KMS-11 (cell line): Measurements from ENCODE around the gene MAP4K4.

Experiments
- H2AFZ ChIP-seq: fragments of 200-600 bp; sonication (generic); 2 replicates; pipeline ENCODE4 v1.6.1; 2016; ENCODE audit warnings: antibody characterized with exemption, mixed run types, low read depth
- H3K27ac ChIP-seq: fragments of 200-600 bp; sonication (generic); 2 replicates; pipeline ENCODE4 v1.6.1; 2016; ENCODE audit warnings: mild to moderate bottlenecking, mixed run types
- H3K27me3 ChIP-seq: fragments of 200-600 bp; sonication (generic); 2 replicates; pipeline ENCODE4 v1.6.1; 2017; ENCODE audit warnings: mild to moderate bottlenecking, low read depth, mixed run types, moderate library complexity; ENCODE audit not compliant: insufficient read depth
- H3K36me3 ChIP-seq: fragments of 200-600 bp; sonication (generic); 2 replicates; pipeline ENCODE4 v1.6.1; 2017; ENCODE audit warnings: mild to moderate bottlenecking, mixed run types; ENCODE audit not compliant: insufficient read depth
- H3K4me1 ChIP-seq: fragments of 200-600 bp; sonication (generic); 2 replicates; pipeline ENCODE4 v1.6.1; 2016; ENCODE audit warnings: mild to moderate bottlenecking, low read depth, mixed run types; ENCODE audit not compliant: poor library complexity, severe bottlenecking
- H3K4me2 ChIP-seq: fragments of 200-600 bp; sonication (generic); 2 replicates; pipeline ENCODE4 v1.7.0; 2016; ENCODE audit warnings: mild to moderate bottlenecking, mixed run types
- H3K4me3 ChIP-seq: fragments of 200-600 bp; sonication (generic); IDR thresholded peaks from 2 replicates; pipeline ENCODE4 v1.6.1; 2017; ENCODE audit warnings: low read depth, low read length, mixed read lengths; ENCODE audit not compliant: insufficient read depth
- H3K79me2 ChIP-seq: fragments of 200-600 bp; sonication (generic); 2 replicates; pipeline ENCODE4 v1.6.1; 2016; ENCODE audit warnings: low read depth, mixed run types; ENCODE audit not compliant: insufficient read depth
- H3K9ac ChIP-seq: fragments of 200-600 bp; sonication (generic); 2 replicates; pipeline ENCODE4 v1.6.1; 2016; ENCODE audit warnings: mild to moderate bottlenecking, mixed run types
- H4K20me1 ChIP-seq: fragments of 200-600 bp; sonication (generic); 2 replicates; pipeline ENCODE4 v1.6.1; 2016; ENCODE audit warnings: mild to moderate bottlenecking, mixed run types; ENCODE audit not compliant: insufficient read depth
- TF ChIP-seq, protein P1 (sequence below): fragments of 200-600 bp; sonication (generic); conservative IDR thresholded peaks from 2 replicates; pipeline ENCODE4 v1.6.1; 2017; ENCODE audit warnings: low read depth, mild to moderate bottlenecking, antibody characterized with exemption, low read length, moderate library complexity, mixed read lengths

Gene MAP4K4

DNA sequence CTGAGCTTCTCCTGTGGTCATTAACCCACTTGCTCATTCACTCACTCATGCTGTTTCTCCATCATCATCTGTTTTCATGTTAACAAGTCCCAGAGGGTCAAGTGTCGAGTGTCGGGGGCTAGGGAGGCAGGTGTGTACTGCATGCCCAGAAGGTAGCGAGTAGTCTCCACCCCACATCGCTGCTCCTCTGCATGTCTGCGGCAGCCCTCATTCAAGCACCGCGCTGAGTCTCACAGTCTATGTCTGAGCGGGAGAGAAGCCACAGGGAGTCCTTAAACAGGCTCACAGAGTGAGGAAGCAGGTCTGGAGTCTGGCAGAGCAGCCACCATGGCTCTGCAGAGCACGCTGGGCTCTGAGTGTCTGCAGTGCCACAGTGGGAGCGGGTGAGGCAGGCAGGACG is 172.9 kb downstream of the MAP4K4 start:
- Histone ChIP-seq H3K27me3 (no peaks in the 10 kb centered on the region), H3K4me3 (no peak overlapping the region), H3K79me2 (no peaks in the 10 kb centered on the region), H3K9ac (no peak overlapping the region), H4K20me1 (no peaks in the 10 kb centered on the region), H2AFZ (no peak overlapping the region), H3K4me1 (no peaks in the 10 kb centered on the region), H3K4me2 (no peak overlapping the region), H3K36me3 (no peaks in the 10 kb centered on the region), H3K27ac (no peak overlapping the region)
- TF ChIP-seq, protein P1, sequence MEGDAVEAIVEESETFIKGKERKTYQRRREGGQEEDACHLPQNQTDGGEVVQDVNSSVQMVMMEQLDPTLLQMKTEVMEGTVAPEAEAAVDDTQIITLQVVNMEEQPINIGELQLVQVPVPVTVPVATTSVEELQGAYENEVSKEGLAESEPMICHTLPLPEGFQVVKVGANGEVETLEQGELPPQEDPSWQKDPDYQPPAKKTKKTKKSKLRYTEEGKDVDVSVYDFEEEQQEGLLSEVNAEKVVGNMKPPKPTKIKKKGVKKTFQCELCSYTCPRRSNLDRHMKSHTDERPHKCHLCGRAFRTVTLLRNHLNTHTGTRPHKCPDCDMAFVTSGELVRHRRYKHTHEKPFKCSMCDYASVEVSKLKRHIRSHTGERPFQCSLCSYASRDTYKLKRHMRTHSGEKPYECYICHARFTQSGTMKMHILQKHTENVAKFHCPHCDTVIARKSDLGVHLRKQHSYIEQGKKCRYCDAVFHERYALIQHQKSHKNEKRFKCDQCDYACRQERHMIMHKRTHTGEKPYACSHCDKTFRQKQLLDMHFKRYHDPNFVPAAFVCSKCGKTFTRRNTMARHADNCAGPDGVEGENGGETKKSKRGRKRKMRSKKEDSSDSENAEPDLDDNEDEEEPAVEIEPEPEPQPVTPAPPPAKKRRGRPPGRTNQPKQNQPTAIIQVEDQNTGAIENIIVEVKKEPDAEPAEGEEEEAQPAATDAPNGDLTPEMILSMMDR: no peak

DNA sequence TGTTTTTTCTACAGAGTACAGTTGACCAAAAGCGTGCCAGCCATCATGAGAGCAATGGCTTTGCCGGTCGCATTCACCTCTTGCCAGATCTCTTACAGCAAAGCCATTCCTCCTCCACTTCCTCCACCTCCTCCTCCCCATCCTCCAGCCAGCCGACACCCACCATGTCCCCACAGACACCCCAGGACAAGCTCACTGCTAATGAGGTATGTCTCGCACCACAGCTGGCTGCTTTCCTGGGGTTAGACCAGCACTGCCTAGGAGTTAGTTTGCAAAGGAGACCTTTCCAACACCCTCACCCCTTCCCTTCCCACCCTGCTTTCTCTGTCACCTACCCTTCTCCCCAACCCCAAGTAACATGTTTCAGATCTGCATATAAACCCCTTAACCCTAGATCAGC is 174.0 kb downstream of the MAP4K4 start:
- Histone ChIP-seq H3K36me3 (no peaks in the 10 kb centered on the region), H3K4me1 (no peaks in the 10 kb centered on the region), H3K4me3 (no peak overlapping the region), H3K27me3 (no peaks in the 10 kb centered on the region), H3K9ac (no peak overlapping the region), H3K4me2 (no peak overlapping the region), H4K20me1 (no peaks in the 10 kb centered on the region), H2AFZ (no peak overlapping the region), H3K79me2 (no peaks in the 10 kb centered on the region), H3K27ac (no peak overlapping the region)
- TF ChIP-seq, protein P1: no peak

DNA sequence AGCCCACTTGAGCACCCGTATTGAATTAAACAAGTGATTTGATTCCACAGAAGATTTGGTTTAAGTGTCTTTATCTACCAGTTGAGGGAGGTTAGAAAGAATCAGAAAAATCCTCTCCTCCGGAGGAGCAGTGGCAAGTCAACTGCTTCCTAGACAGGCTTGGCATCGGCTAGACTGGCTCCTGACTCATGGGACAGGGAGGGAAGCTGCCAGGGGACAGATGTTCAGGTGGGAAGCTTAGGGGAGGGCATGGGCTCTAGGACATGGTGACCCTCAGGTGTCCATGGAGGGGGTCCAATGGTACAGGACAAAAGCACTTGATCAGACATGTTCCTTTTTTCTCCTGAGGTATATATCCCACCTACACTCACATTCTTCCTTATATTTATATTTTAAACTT is 175.0 kb downstream of the MAP4K4 start:
- Histone ChIP-seq H2AFZ (no peak overlapping the region), H3K9ac (no peak overlapping the region), H3K4me2 (no peak overlapping the region), H3K4me3 (no peak overlapping the region), H3K4me1 (no peaks in the 10 kb centered on the region), H3K27ac (no peak overlapping the region), H3K79me2 (no peaks in the 10 kb centered on the region), H3K27me3 (no peaks in the 10 kb centered on the region), H3K36me3 (no peaks in the 10 kb centered on the region), H4K20me1 (no peaks in the 10 kb centered on the region)
- TF ChIP-seq, protein P1: no peak

DNA sequence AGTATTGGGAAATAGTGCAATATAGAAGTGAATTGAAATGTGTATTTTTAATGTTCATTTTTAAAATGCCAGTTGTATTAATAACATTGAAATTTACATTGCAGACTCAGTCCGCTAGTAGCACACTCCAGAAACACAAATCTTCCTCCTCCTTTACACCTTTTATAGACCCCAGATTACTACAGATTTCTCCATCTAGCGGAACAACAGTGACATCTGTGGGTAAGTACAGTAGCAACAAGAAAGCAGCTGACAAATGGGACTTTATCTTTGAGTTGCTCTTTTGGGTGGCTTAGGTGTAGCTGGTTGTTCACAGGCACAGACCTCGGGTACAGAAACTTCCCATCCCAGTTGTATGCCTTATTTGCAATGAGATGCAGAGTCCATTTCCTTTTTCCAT is 176.0 kb downstream of the MAP4K4 start:
- TF ChIP-seq, protein P1: no peak
- Histone ChIP-seq H3K9ac (no peak overlapping the region), H3K4me2 (no peak overlapping the region), H3K4me3 (no peak overlapping the region), H3K36me3 (no peaks in the 10 kb centered on the region), H3K27me3 (no peaks in the 10 kb centered on the region), H3K27ac (no peak overlapping the region), H3K4me1 (no peaks in the 10 kb centered on the region), H3K79me2 (no peaks in the 10 kb centered on the region), H4K20me1 (no peaks in the 10 kb centered on the region), H2AFZ (no peak overlapping the region)
